ENCODE data around the gene MATK. TPM values are rescaled to one million over a fixed set of nuclear protein-coding genes. Genes with fewer than 3 reads are reported as not detected.
"Not testable (repeated sequence)": the region's sequence is repeated elsewhere in the genome, so short reads cannot be mapped to it uniquely, and the experiment has no call there.

Gene MATK
- total RNA-seq, 1 experiment from 2014 or later, result 0.29 TPM

DNA sequence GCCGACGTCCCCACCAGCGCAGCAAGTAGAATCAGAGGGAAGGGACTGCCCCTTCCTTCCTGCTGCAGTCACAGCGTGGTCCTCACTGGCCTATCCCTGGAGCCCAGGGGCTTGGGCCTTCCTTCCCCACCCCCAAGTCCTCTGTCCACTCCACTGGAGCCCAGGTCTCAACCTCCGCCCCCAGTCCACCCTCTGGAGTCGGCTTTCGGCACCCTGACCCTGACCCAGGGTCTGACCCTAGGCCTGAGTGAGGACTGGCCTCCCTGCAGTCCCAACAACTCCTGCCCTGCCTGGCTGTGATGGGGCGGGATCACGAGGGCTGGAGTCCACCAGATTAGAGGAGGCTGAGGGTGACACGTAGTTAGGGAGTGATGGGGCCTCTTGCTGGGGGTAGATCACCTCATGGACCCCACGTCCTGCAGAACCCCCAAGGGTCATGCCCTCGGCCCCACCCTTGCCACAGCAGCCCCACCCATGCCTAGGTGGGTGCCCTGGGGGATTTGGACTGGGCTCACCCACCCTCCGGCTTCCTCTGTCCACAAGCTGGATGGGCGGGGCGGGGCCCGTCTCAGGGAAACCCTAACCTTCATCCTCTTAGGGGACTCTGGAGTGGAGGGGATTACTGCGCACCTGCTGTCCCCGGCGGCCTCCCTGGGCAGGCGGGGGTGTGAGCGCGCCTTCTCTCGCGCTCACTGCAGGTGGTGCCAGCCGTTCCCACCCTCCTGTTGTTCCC lies 18.0 kb downstream of the MATK start:
- no TSS peak for BruUV-seq (replicated peaks)
- Mint-ChIP-seq H3K36me3 (ENCODE audit: insufficient read depth, unreplicated experiment) (peaks cover 11% of the 10 kb centered on the region), H3K4me1 (ENCODE audit: low read depth, unreplicated experiment) (no peaks in the 10 kb centered on the region), H3K27me3 (ENCODE audit: insufficient read depth, unreplicated experiment) (no peaks in the 10 kb centered on the region), H3K9me3 (ENCODE audit: unreplicated experiment) (no peaks in the 10 kb centered on the region), H3K27ac (ENCODE audit: unreplicated experiment) (no peak overlapping the region), H3K4me3 (ENCODE audit: unreplicated experiment) (no peak overlapping the region)
- TF ChIP-seq, protein P1, sequence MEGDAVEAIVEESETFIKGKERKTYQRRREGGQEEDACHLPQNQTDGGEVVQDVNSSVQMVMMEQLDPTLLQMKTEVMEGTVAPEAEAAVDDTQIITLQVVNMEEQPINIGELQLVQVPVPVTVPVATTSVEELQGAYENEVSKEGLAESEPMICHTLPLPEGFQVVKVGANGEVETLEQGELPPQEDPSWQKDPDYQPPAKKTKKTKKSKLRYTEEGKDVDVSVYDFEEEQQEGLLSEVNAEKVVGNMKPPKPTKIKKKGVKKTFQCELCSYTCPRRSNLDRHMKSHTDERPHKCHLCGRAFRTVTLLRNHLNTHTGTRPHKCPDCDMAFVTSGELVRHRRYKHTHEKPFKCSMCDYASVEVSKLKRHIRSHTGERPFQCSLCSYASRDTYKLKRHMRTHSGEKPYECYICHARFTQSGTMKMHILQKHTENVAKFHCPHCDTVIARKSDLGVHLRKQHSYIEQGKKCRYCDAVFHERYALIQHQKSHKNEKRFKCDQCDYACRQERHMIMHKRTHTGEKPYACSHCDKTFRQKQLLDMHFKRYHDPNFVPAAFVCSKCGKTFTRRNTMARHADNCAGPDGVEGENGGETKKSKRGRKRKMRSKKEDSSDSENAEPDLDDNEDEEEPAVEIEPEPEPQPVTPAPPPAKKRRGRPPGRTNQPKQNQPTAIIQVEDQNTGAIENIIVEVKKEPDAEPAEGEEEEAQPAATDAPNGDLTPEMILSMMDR (IDR thresholded peaks at IDR 0.05; ENCODE audit: insufficient read depth in 1 of 2, low read depth in 1 of 2, low read length in 1 of 2, severe bottlenecking in 1 of 2, unreplicated experiment in 1 of 2), result no peak
- Histone ChIP-seq H3K36me3 (ENCODE audit: control insufficient read depth, insufficient read depth, low read length) (peaks cover 2% of the 10 kb centered on the region), H3K4me3 (ENCODE audit: low read depth, low read length) (no peak overlapping the region), H3K27me3 (replicated peaks; ENCODE audit: control insufficient read depth, insufficient read depth, low read length) (no peaks in the 10 kb centered on the region), H3K9me3 (no peaks in the 10 kb centered on the region), H3K4me1 (peaks cover 2% of the 10 kb centered on the region; the same call in 1 of the 2 replicates)
- ChIA-PET CTCF (no interaction called here), POLR2A (no interaction called here)
- DNase-seq, result no peak
- intact Hi-C loops (cut with micrococcal nuclease; ENCODE audit: unreplicated experiment), result no loop called here

DNA sequence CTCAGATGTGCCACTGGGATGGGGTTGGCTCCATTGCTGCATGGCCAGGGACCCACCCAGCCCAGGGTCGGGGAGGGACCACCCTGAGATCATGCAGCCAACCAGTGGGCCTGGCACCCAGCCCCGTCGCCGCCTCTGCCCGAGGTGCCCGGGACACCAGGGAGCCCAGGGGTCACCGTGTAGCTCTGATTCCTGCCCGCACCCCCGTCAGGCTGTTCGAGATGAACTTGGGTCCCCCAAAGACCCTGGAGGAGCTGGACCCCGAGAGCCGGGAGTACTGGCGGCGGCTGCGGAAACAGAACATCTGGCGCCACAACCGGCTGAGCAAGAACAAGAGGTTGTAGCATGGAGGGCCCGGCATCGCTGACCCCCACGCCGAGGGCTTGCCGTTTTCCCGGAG lies 19.1 kb downstream of the MATK start:
- H3K36me3 ChIP-seq (ENCODE audit: control insufficient read depth, insufficient read depth, low read length), result peaks cover 2% of the 10 kb centered on the region
- intact Hi-C loops (cut with micrococcal nuclease; ENCODE audit: unreplicated experiment), result no loop called here
- POLR2A ChIA-PET, result no interaction called here
- Mint-ChIP-seq H3K36me3 (ENCODE audit: insufficient read depth, unreplicated experiment) (peaks cover 18% of the 10 kb centered on the region), H3K9me3 (ENCODE audit: unreplicated experiment) (no peaks in the 10 kb centered on the region), H3K27ac (ENCODE audit: unreplicated experiment) (no peak overlapping the region), H3K27me3 (ENCODE audit: insufficient read depth, unreplicated experiment) (no peaks in the 10 kb centered on the region), H3K4me1 (ENCODE audit: low read depth, unreplicated experiment) (peaks cover under 1% of the 10 kb centered on the region), H3K4me3 (ENCODE audit: unreplicated experiment) (no peak overlapping the region)
- H3K4me3 ChIP-seq (ENCODE audit: low read depth, low read length), result no peak overlapping the region
- H3K9me3 ChIP-seq, result no peaks in the 10 kb centered on the region
- H3K4me1 ChIP-seq, result peaks cover 4% of the 10 kb centered on the region; the same call in 1 of the 2 replicates
- no peak for DNase-seq
- TF ChIP-seq, protein P1 (IDR thresholded peaks at IDR 0.05; ENCODE audit: insufficient read depth in 1 of 2, low read depth in 1 of 2, low read length in 1 of 2, severe bottlenecking in 1 of 2, unreplicated experiment in 1 of 2), result no peak
- BruUV-seq (replicated peaks), result no TSS peak
- no peaks in the 10 kb centered on the region for H3K27me3 ChIP-seq (replicated peaks; ENCODE audit: control insufficient read depth, insufficient read depth, low read length)
- CTCF ChIA-PET, result no interaction called here

DNA sequence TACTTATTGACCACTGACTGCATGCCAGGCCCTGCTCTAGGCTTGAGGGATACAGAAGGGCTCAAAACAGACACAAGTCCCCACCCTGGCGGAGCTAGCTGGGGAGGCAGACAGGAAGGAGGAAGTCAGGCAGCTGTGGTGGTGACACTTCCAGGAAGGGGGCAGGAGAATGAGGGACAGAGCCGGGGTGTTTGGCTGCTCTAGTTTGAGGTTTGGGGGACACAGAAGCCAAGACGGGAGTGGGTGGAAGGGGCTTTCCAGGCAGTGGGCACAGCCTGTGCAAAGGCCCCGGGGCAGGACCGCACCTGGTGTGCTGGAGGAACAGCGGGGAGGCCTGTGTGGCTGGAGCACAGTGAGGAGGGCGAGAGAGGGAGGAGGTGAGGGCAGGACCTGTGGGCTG lies 19.7 kb downstream of the MATK start:
- TF ChIP-seq, protein P1 (IDR thresholded peaks at IDR 0.05; ENCODE audit: insufficient read depth in 1 of 2, low read depth in 1 of 2, low read length in 1 of 2, severe bottlenecking in 1 of 2, unreplicated experiment in 1 of 2), result no peak
- H3K27ac Mint-ChIP-seq (ENCODE audit: unreplicated experiment), result no peak overlapping the region
- ChIA-PET POLR2A (no interaction called here), CTCF (interaction anchor here (0.7 kb wide), 1 partner anchor 16 kb away, joined by 3 read pairs; no protein-coding TSS in a partner anchor)
- BruUV-seq (replicated peaks), result no TSS peak
- H3K27me3 Mint-ChIP-seq (ENCODE audit: insufficient read depth, unreplicated experiment), result no peaks in the 10 kb centered on the region
- no peak overlapping the region for H3K4me3 Mint-ChIP-seq (ENCODE audit: unreplicated experiment)
- H3K9me3 ChIP-seq, result no peaks in the 10 kb centered on the region
- H3K4me3 ChIP-seq (ENCODE audit: low read depth, low read length), result no peak overlapping the region
- H3K36me3 ChIP-seq (ENCODE audit: control insufficient read depth, insufficient read depth, low read length), result peaks cover 2% of the 10 kb centered on the region
- peaks cover 4% of the 10 kb centered on the region; the same call in 1 of the 2 replicates for H3K4me1 ChIP-seq
- no peaks in the 10 kb centered on the region for H3K9me3 Mint-ChIP-seq (ENCODE audit: unreplicated experiment)
- H3K27me3 ChIP-seq (replicated peaks; ENCODE audit: control insufficient read depth, insufficient read depth, low read length), result no peaks in the 10 kb centered on the region
- H3K4me1 Mint-ChIP-seq (ENCODE audit: low read depth, unreplicated experiment), result peaks cover 6% of the 10 kb centered on the region
- DNase-seq, result no peak
- intact Hi-C loops (cut with micrococcal nuclease; ENCODE audit: unreplicated experiment), result no loop called here
- peaks cover 22% of the 10 kb centered on the region for H3K36me3 Mint-ChIP-seq (ENCODE audit: insufficient read depth, unreplicated experiment)

DNA sequence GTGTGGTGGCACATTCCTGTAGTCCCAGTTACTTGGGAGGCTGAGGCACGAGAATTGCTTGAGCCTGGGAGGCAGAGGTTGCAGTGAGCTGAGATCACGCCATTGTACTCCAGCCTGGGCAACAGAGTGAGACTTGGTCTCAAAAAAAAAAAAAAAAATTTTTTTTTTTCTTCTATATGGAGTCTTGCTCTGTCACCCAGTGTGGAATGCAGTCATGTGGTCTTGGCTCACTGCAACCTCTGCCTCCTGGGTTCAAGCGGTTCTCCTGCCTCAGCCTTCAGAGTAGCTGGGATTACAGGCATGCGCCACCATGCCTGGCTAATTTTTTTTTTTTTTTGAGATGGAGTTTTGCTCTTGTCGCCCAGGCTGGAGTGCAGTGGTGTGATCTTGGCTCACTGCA lies 20.4 kb downstream of the MATK start:
- intact Hi-C loops (cut with micrococcal nuclease; ENCODE audit: unreplicated experiment), result not testable (repeated sequence)

More for the DNA sequence above, 20.4 kb downstream of the MATK start:
- H3K27me3 Mint-ChIP-seq (ENCODE audit: insufficient read depth, unreplicated experiment); H3K4me3 ChIP-seq (ENCODE audit: low read depth, low read length); H3K9me3 ChIP-seq; POLR2A ChIA-PET; H3K9me3 Mint-ChIP-seq (ENCODE audit: unreplicated experiment); H3K27me3 ChIP-seq (replicated peaks; ENCODE audit: control insufficient read depth, insufficient read depth, low read length); H3K4me1 Mint-ChIP-seq (ENCODE audit: low read depth, unreplicated experiment); H3K36me3 ChIP-seq (ENCODE audit: control insufficient read depth, insufficient read depth, low read length); H3K4me3 Mint-ChIP-seq (ENCODE audit: unreplicated experiment); DNase-seq; BruUV-seq (replicated peaks); H3K4me1 ChIP-seq; H3K27ac Mint-ChIP-seq (ENCODE audit: unreplicated experiment): not testable (repeated sequence)
- H3K36me3 Mint-ChIP-seq (ENCODE audit: insufficient read depth, unreplicated experiment), result peaks cover 23% of the 10 kb centered on the region
- CTCF ChIA-PET, result interaction anchor here (0.7 kb wide), 1 partner anchor 17 kb away, joined by 3 read pairs; no protein-coding TSS in a partner anchor
